ENCODE results near the gene SYT12. TPM values are rescaled to one million over a fixed set of nuclear protein-coding genes. Genes with fewer than 3 reads are reported as not detected.

SYT12 gene
- total RNA-seq, 2 donors from 2014 or later: 0.91 to 1.1 TPM

DNA sequence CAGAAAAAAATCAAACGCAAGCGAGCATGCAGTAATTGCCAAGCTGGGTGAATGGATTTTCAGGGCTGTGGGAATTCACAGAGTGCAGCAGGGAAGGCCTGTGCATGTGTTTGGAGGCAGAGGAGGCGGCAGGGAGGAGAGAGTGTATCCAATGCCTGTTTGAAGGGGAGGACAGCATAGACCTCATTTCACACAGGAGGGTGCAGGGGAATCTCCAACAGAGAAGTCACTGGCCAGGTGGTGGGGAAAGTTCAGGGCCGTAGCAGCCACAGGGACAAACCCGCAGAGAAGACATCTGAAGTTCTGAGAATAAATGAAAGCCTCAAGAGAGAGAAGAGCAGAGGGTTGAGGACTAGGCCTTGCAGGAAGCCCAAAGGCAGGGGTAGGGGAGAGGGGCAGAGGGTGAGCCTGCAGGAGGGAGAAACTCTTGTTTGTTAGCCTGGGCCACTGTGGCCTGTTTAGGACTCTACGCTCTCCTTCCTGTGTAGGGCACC lies 76.9 kb downstream of the SYT12 start:
- no peaks in the 10 kb centered on the region for H3K36me3 Mint-ChIP-seq (ENCODE audit: low read depth)
- TF ChIP-seq CTCF (conservative IDR thresholded peaks at IDR 0.05): no peak

More for the DNA sequence above, 76.9 kb downstream of the SYT12 start:
- Histone ChIP-seq H3K4me3 (ENCODE audit: low read length) (no peak overlapping the region), H3K36me3 (ENCODE audit: control insufficient read depth, insufficient read depth, low read length) (no peaks in the 10 kb centered on the region), H3K27me3 (ENCODE audit: control insufficient read depth, insufficient read depth, low read length, poor library complexity, severe bottlenecking) (no peaks in the 10 kb centered on the region), H3K9me3 (ENCODE audit: control insufficient read depth, low read length) (no peaks in the 10 kb centered on the region), H3K9ac (ENCODE audit: extremely low read depth, low read length, poor library complexity, severe bottlenecking) (no peak overlapping the region), H3K27ac (ENCODE audit: low read depth, low read length) (no peak overlapping the region), H3K4me1 (ENCODE audit: control insufficient read depth, insufficient read depth, low read length) (no peaks in the 10 kb centered on the region)
- WGBS, 2 experiments (ENCODE audit: insufficient coverage in 1 of 2, insufficient read length in 1 of 2): 95 to 96% methylated on average over 4 to 6 of the region's 6 CpGs
- peaks cover 2% of the 10 kb centered on the region for H3K4me1 Mint-ChIP-seq
- H3K4me3 Mint-ChIP-seq: no peak overlapping the region
- peak overlapping the region; percentile 37 for H3K27ac Mint-ChIP-seq
- H3K9me3 Mint-ChIP-seq: no peaks in the 10 kb centered on the region
- DNase-seq: no peak
- no peaks in the 10 kb centered on the region for H3K27me3 Mint-ChIP-seq (ENCODE audit: insufficient read depth)

Small RNAs within 50 kb of the gene (microRNA-seq; reads per million reads assigned to microRNA genes)
- not detected for gene MIR6860 (ENCODE audit: borderline microRNAs expressed)

Other genes starting within 250 kb of the SYT12 start
- gene RCE1, start 179.7 kb upstream of the SYT12 start, total RNA-seq: 10 to 100 TPM; 34.5 to 37.5 TPM
- gene LRFN4, start 166.1 kb upstream of the SYT12 start, total RNA-seq: 10 to 100 TPM; 23.2 to 26.2 TPM
- gene PC, start 64.8 kb upstream of the SYT12 start, total RNA-seq: 10 to 100 TPM; 21.9 to 24.4 TPM
- gene C11orf86, start 47.8 kb upstream of the SYT12 start, total RNA-seq: not detected
- 10 to 100 TPM; 17.1 to 18.1 TPM for gene RHOD, start 33.7 kb downstream of the SYT12 start, total RNA-seq
- 10 to 100 TPM; 59.4 to 75.4 TPM for gene KDM2A, start 96.1 kb downstream of the SYT12 start, total RNA-seq
- gene GRK2, start 243.3 kb downstream of the SYT12 start, total RNA-seq: 10 to 100 TPM; 58.0 to 61.7 TPM

Measured in endodermal cell (in vitro differentiated cells).